ENCODE results near the gene CPEB3.
"Not testable (repeated sequence)": the region's sequence is repeated elsewhere in the genome, so short reads cannot be mapped to it uniquely, and the experiment has no call there.

The CPEB3 gene

DNA sequence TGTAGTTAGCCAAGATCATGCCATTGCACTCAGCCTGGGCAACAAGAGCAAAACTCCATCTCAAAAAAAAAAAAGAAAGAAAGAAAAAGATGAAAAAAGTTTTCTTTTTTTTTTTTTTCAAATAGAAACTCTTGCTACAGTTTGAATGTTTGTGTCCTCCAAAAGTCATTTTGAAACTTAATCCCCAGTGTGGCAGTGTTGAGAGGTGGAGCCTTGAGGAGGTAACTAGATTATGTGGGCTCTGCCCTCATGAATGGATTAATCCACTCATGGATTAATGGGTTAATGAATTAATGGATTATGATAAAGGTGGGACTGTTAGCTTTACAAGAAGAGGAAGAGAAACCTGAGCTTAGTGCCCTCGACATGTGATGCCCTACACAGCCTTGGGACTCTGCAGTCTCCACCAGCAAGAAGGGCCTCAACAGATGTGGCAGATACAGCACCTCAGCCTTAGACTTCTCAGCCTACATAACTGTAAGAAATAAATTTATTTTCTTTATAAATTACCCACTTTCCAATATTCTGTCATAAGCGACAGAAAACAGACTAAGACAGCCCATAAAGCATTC, 25.1 kb downstream of the CPEB3 start:
- DNase-seq = no peak

DNA sequence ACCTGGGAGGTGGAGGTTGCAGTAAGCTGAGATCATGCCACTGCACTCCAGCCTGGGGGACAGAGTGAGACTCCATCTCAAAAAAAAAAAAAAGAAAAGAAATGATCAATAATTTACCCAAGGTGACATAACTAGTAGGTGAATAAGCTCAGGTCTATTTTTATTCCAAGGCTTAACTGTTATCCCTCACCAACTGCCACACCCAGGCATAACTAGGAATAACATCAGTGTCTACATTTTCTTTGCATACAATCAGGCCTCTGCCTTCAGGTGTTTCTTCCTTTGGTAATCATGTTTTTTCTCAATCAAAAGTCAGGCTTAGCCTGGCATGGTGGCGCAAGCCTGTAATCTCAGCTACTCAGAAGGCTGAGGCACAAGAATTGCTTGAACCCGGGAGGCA, 26.6 kb downstream of the CPEB3 start:
- DNase-seq = no peak

GRCh38 chr10:92263396-92263795, 27.5 kb downstream of the CPEB3 start:
- DNase-seq = no peak

- no peak for DNase-seq
These were observed 42.3 kb downstream of the CPEB3 start for GRCh38 chr10:92248566-92248965.

DNA sequence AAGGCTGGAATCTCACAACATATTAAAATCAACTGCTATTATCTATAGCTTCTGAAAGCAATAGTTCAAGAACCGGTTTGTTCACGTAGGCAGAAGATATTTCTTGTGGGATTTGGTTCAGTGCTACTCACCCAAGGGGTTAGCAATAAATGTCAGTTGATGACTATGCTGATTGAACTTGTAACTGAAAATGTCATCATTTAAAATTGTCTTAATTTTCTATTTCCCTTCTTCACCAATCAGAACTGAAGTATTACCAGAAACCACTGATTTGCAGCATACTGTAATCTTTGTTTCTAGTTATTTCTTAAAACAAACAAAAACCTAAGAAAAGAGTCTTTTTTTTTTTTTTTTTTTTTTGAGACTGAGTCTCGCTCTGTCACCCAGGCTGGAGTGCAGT, 46.1 kb downstream of the CPEB3 start:
- no peak for DNase-seq

DNA sequence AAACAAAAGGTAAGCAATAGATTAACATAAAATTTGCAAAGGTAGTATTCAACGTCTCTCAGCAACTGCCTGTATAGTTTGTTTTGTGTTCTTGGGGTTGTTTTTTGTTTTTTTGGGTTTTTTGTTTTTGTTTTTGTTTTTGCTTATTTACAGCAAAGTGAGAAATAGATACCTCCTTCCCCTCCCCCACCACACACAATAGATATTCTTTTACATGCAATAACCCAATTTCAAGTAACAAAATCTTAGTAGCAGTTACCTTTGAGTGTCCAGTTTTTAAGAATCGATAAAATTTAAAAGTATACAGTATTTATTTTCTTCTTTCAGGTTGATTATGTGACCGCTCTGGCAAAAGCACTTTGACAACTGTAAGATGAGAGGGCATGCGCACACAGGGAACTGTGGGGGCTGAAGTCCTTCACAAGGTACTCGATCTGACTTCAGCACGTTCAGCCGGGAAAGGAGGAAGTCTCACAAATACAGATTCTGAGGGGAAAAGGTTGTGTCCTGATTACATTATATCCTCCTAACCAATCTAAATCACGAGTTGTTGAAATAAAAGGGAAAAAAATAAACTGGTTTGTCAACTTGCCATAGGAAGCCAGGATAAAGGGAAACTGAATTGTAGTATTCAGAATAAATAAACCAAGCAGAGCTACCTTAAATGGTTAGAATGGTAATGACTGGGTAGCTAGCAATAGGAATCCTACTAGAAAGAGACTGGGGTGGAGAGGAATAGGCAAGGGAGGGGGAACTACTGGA, 47.8 kb downstream of the CPEB3 start:
- peak; percentile 48 for DNase-seq

- DNase-seq = no peak
These were observed 48.5 kb downstream of the CPEB3 start for GRCh38 chr10:92242380-92242779.

DNA sequence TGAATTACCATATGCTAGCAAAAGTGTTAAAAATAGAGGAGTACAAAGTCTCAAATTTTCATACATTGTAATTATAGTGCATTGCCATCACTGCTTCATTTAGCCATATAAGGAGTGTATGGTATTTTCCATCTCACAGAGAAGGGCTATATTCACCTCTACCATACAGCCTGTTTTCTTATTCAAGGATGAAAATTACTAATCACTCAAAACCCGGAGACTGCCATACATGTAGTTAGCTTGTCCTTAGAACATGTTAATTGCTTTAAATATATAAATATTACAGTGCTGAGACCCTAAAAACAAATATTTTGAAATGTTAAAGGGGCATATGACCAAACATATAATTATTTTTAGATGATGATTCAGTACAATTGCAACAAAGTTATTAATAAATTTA, 49.4 kb downstream of the CPEB3 start:
- no peak for DNase-seq

DNA sequence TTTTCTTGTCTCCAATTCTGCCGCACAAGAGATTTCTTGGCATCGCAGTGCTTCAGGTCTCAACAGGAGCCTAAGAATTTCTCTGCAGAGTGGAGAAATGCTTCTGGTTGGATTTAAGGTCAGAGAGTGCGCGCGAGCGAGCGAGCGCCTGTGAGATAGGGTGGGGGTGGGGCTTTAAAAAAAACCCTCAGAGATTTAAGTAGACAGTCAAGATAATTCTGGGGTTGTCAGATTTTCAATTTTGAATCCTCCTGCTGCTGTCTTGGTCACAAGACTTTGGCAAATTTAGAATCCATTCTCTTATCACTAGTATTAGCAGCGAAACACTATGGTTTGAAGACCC, 49.7 kb downstream of the CPEB3 start:
- no peak for DNase-seq

DNA sequence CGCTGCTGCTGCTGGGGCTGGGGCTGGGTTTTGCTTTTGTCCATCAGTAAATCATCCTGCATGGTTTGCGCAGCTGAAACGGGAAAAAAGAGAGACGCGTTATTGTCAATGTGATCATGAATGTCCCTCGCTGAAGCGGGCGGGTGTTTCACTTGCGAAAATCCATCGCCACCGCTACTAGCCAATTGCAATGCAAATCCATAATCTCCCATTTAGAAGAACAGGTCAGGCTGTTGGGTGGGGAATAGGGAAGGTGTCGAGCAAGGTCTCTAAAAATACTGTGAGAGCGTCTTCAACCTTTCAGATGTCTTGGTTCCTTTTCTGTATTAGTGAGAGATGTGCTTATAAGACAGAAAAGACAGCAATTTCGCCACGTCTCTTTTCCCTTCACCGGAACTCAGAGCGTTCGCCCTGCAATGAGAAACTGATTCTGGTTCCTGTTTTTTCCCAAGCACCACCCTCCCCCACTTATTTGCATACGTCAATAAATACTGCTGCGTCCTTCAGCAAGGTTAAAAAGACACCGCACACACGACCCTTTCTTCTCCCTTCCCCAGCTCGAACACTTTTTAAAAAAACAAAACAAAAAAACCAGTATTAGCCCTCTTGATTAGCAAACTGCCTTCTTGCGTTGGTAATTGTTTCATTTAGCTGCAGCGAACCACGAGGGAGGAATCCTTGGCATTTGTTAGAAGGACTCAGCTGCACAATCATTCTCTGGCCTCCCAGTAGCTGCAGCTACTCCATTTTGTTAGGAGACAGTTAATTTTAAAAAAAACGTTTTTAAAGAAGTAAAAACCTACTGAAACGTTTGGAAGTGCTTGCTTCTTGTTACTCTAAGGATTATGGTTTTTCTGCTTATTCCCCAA, 50.4 kb downstream of the CPEB3 start:
- peak; percentile 32 for DNase-seq

GRCh38 chr10:92239600-92240288, 51.1 kb downstream of the CPEB3 start:
- peak; percentile 43 for DNase-seq

DNA sequence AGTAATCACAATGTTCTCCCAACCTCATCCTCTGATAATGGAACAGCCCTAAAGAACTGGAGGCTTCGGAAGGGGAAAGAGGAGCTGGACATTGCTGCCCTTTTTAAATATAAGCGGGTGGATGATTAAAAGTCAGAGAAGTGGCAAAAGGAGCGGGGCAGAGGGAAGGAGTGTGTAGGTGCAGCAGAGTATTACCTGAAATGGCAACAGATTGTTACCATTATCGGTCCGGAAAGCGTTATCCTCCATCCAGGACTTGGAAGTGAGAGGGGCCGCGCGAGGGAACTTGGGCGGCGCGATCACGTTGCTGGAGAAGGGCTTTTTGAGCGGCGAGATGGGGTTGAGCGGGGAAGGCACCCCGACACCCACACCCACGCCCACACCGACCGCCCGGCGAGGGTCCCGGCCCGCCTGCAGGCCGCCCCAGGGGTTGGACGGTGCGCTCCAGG, 51.7 kb downstream of the CPEB3 start:
- DNase-seq = no peak

DNA sequence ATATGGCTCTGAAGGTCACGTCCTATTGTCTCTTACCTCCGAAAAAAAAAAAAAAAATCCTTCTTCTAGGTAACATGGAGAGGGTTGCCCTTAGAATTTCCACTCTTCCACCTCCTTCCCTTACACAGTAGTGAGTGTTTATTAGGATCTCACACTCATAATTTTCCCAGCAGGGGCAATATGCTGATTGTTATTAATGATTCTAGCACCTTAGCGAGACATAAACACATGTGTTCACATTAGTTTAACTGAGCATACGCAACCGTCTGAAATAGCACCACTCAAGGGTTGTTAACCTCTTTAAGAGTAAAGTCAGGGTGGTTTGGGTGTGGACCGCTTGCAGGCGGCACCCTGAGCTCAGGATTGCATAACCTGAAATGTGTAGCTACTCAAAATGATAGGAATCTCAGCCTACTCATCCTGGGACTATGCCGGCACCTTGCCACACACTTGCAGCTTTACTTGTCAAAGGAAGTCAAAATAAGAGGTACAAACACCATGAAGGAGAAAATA, 52.2 kb downstream of the CPEB3 start:
- DNase-seq = no peak

GRCh38 chr10:92238054-92238585, 52.8 kb downstream of the CPEB3 start:
- DNase-seq = no peak

- no peak for DNase-seq
These were observed 59.7 kb downstream of the CPEB3 start for GRCh38 chr10:92231196-92231595.

DNA sequence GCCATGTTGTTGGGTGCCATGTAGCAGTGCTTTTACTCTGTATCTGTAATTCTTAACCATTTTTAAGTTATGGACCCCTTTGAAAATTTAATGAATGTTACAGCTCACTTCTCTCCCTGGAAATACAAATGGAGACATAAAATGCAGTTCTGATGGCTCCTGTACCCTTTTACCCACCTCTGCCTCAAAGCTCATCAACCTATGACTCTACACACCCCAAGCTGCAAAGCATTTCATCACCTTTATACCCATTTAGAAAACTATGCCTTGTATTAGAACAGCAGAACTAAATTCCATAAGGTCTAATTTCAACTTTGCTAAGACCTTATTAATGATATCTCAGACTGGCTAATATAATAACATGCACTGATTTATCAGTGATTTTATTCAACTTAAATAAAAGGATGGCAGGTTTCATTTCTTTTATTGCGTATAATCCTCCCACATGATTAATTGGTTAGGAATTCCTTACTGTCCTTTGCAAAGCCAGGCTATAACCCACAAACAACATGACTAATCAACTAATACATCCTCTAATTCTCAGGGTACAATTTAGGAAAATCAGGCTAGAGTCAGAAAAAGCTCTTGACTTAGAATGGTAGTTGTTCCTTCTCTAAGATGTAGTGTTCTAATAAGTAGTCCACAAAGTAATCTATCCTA, 68.1 kb downstream of the CPEB3 start:
- DNase-seq = no peak

- no peak for DNase-seq
These were observed 71.3 kb downstream of the CPEB3 start for GRCh38 chr10:92219559-92219958.

GRCh38 chr10:92218569-92218968, 72.3 kb downstream of the CPEB3 start:
- DNase-seq = no peak

DNA sequence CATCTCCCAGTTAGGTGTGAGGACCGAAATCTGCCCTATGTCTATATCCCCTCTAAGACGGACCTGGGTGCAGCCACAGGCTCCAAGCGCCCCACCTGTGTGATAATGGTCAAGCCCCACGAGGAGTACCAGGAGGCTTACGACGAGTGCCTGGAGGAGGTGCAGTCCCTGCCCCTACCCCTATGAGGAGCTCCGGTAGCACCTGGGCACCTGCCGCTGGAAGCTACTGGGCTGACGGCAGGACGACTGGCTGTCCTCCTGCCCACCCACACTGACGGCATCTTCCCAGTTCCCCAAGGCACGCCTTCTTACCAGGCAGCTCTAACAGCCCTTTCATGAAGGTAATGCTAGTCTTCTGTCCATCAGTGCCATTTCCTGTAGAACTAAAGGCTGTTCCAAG, 74.3 kb downstream of the CPEB3 start:
- not testable (repeated sequence) for DNase-seq

- not testable (repeated sequence) for DNase-seq
These were observed 75.7 kb downstream of the CPEB3 start for GRCh38 chr10:92215222-92215621.

DNA sequence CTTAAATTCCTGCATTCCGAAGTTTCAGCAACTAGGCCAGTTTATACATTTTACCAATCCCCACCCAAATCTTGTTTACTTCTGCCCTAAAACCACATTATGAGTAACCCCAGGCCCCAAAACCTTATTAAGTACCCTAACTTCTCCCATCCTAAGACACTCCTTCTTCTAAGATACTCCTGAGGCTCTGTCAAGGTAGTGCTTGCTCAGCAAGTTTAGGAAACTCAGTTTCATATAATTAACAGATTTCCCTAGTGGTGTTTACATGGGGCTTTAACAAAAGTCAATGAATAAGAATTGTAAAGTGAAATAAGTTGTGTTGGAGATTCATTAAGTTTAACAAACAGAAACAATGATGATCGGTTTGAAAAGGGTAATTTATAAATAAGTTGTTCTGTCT, 77.8 kb downstream of the CPEB3 start:
- no peak for DNase-seq

DNA sequence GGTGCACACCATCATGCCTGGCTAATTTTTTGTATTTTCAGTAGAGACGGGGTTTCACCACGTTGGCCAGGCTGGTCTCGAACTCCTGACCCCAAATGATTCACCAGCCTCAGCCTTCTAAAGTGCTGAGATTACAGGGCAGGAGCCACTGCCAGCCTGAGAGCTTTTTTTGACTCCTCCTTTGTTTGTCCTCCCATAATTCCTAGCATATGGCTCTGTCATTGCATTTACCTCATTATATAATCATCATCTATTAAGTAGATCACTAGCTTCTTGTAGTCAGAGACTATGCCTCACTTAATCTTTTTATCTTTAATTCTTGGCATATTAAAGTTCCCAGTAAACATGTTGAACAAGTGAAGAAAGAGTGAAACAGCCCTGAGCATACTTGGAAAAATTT, 82.1 kb downstream of the CPEB3 start:
- no peak for DNase-seq

Measured in stimulated activated CD4-positive, alpha-beta T cell treated with anti-CD3 and anti-CD28 coated beads, Interleukin-4, amount 100 ng/mL, for 24 hours (primary cell).